GM19043 (cell line): ENCODE results near the gene RXRB.

ENCODE experiments used
- ATAC-seq: cut with Tn5 transposase; IDR thresholded peaks from one replicate; pipeline ENCODE4 v1.9.1; 2021; ENCODE audit warnings: low read depth; ENCODE audit not compliant: unreplicated experiment

The RXRB gene

GRCh38 chr6:33198159-33198852 lies 2.2 kb downstream of the RXRB start:
- no peak for ATAC-seq

GRCh38 chr6:33197431-33198048 lies 2.9 kb downstream of the RXRB start:
- no peak for ATAC-seq

DNA sequence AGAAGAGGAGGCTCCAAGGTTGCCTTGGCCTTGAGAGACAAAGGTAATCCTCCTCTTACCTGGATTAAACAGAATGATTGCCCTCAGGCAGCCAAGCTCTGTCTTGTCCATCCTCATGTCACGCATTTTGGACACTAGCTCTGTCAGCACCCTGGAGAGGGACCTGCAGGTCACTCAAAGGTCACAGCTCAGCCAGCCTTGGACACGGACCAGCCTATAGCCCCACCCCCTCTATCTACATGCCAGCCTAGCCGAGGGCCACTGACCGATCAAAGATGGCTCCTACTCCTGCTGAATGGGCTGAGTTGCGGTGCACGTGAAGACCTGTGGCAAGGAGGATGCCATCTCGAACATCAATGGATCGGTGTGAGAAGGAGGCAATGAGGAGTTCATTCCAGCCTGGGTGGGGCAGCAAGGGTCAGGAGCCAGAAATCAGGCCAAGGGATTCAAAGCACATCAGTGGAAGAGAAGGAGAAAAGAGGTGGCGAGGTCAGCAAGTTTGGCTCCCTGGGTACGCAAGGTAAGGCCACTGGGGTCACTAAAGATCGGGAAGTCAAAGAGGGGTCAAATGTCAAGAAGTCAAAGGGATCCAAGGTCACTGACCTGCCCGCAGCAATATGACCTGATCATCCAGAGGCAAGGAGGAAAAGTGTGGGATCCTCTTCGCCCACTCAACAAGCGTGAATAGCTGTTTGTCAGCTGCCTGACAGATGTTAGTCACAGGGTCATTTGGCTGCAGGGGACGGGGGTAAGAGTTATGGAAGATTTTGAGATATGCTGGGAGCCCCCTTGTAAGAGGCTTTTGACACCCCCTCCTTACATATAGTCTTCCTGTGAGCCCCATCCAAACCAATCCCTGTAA lies 4.9 kb downstream of the RXRB start:
- ATAC-seq = no peak

GRCh38 chr6:33194431-33194979 lies 6.0 kb downstream of the RXRB start:
- no peak for ATAC-seq

GRCh38 chr6:33193619-33194018 lies 6.8 kb downstream of the RXRB start:
- ATAC-seq = no peak

DNA sequence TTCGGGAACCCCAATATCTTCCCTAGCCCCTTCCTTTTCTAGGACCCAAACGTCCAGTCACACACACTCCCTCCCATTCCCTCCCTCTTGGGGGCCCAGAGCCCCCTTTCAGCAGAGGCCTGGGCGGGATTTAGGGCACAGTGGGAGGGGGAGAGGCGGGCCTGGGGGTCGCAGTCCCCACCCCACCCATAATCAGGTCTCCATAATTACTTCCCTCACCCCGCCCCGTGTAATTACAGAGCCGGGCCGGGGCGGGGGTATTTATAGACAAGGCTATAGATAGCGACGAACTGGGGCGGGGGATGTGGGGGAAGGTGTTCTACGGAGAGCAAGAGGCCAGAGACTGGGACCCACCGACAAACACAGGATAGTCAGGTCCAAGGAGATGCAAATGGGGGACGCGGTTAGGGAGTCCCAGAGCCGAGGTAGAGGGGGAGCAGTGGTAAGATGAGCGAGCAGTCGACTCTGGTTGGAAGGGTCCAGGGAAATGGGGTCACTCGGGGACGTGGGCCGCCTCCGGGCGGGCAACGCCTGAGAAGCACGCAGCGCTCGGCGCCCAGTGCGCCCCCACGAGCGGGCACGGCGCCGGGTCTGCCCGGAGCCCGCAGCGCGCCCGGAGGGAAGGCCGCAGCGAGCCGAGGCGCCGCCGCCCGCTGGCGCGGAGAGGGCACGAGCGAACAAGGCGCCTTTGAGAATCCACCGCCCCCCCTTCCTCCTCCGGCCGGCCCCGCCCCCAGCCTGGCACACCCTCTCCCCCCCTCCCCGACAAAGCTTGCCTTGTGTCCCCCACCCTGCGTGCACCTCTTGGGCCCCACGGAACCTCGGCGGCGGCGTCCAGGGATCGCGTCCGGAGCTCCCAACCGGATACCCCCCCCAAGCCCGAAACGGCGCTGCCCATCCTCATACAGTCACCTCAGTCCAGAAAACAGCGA lies 7.5 kb downstream of the RXRB start:
- no peak for ATAC-seq

DNA sequence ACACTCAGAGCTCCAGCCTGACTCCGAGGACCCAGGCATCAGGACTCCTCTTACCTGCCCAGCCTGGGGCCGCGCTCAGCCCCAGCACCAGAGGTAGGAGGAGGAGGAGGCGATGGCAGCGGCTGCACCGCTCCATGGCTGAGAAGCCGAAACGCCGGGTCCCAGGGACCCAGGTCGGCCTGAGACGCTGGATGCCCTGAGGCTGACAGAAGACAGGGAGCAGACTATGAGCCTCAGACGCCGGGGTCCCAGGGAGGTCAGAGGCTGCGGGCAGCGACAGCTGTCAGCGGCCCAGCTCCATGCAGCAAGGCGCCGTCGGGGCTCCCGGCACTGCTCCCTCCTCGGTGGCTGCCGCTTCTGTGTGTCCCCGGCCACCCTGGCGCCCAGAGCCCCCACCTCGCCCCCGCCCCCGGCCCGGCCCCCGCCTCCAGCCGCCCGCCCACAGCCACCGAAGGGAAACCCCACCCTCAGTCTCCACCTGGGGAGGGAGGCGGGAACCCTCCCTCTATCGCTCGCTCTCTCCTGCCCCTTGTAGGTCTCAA lies 8.3 kb downstream of the RXRB start, which contains the start of gene COL11A2:
TSS of gene COL11A2 (minus strand) at position 363 of the 542 bp plus-strand sequence. CDS start at position 136, 227 bp downstream.
- no peak for ATAC-seq

- no peak for ATAC-seq
These were observed 8.9 kb downstream of the RXRB start for GRCh38 chr6:33191383-33192104.

DNA sequence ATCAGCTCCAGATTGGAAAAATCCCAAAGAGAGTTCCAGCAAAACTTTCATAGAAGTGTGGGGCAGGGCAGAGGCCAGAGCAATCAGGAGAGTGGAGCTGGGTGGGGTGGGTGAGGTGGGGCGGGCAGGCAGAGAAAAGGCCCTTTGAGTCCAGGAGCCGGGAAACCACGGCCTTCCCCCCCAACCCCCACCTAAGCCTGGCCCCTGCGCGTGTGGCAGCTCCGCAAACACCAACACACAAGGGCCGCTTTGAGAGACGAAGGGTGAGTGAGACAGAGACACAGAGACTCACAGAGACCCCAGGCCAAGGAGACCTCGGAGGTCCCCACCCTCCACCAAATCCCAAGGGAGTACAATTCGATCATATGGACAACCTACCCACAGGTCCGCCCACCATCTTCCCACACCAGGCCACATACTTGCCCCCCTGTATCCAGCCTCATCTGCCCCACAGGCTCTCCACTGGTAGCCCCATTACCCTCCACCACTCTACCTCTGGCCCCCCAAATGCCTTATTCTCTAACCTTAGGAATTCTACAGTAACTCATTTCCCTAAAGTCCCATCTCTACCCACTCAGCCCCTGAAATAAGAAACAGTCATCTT lies 9.9 kb downstream of the RXRB start:
- no peak for ATAC-seq

GRCh38 chr6:33189625-33190448 lies 10.6 kb downstream of the RXRB start:
- ATAC-seq = no peak

DNA sequence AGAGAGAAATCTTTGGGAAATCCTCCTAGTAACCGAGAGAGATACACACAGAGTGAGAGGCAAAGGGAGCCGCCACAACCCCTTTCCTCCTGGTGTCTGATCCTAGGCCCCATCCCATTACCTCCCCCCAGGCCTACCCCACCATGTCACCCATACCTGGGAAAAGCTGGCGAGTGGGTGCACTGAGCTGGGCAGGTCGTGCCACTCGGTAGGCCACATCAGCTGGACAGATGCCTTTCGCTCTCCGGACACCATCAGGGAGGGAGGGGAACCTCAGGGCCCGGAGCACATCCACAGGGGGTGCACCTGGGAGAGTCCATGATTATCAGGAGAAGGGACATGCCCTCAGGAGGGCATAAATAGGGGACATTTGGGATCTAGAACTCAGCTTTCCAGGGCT lies 11.3 kb downstream of the RXRB start:
- no peak for ATAC-seq

GRCh38 chr6:33187809-33188208 lies 12.7 kb downstream of the RXRB start:
- ATAC-seq = no peak

DNA sequence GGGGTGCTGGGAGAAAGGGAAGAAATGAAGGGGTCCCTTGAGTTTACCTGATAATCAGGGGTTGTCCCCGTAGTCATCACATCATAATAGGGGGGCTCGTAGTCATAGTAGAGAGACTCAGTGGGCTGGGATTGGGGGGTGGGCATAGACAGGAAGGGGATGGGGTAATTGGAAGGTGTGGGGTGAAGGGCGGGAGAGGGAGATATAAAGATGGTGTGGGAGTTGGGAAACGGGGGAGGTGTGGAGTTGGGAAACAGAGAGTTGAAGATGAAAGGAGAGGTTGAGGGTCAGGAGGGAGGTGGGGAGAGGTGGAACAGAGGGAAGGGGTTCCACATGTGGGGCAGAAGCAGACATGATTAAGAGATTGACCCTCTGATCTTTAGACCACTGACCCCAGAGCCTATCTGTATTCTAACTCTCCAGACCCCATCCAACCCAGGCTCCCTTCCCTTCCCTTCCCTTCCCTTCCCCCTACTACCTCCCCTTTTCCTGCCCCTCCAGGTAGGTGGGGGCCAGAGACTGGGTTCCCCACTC lies 14.7 kb downstream of the RXRB start:
- ATAC-seq = no peak

DNA sequence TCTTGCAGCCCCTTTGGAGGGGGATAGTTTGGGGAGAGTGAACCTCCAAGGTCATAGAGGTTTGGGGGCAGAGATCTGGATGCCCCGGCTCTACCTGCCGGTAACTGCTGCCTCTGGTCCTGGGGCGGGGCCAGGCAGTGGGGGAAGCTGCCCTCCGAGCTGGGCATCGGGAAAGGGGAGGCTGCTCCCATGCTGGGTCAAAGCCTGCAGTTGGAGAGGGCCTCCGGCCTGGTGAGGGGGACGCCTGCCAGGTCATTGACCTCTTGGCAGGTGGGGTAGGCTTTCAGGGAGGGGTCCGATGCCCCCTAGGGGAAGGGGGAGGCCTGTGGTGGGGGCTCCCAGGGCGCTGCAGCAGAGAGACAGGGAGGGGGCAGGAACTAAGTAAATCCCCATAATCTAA lies 15.3 kb downstream of the RXRB start:
- no peak for ATAC-seq

GRCh38 chr6:33183071-33183683 lies 17.3 kb downstream of the RXRB start:
- ATAC-seq = no peak

- no peak for ATAC-seq
These were observed 19.3 kb downstream of the RXRB start for GRCh38 chr6:33181141-33181540.

DNA sequence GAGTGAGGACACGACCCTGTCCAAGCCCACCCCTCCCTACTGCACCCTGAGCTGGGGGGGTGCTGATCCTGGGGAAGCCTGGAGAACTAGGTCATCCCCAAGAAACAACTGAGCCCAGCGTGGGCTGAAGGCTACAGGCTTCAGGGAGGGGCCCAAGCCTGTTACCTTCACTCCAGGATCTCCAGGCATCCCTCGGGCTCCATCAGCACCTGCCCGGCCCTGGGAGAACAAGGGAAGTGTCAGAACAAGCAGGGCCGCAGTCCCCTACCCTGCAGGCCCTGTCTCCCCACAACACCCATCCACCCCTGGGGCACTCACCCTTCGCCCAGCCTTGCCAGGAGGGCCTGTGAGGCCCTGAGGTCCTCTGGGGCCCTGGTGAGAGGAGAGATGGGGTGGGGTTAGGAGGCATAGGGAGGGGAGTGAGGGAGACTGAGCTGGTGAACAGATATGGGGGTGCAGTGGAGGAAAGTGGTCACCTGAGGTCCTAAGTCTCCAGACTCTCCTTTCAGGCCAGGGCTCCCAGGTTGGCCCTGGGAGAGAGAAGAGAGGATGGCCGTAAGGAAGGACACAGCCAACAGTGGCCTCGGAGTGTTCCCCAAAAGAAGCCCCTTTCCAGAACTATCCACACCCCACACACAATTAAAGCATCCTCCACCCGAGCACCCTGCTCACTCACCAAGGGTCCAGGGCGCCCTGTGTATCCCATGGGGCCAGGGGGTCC lies 21.6 kb downstream of the RXRB start:
- no peak for ATAC-seq
